H1 (cell line): ENCODE data around the gene DIP2B. TPM values are rescaled to one million over a fixed set of nuclear protein-coding genes. Genes with fewer than 3 reads are reported as not detected.

Experiments
- CTCF ChIA-PET: fragments of 300-600 bp; sonication (Branson Sonifier 250); formaldehyde crosslinking; loops from one replicate; lab custom pipeline; 2021; ENCODE audit not compliant: partially characterized antibody; lab: Charles Lee
- POLR2A ChIA-PET: fragments of 300-600 bp; sonication (Branson Sonifier 250); formaldehyde crosslinking; loops from one replicate; lab custom pipeline; 2021; ENCODE audit warnings: inconsistent platforms; ENCODE audit not compliant: partially characterized antibody; lab: Charles Lee
- DNase-seq, 2 experiments: peaks; one replicate each; pipeline versions ENCODE4 v3.0.0 to v3.0.0-alpha.2; 2010 to 2022; ENCODE audit warnings: low spot score in 2 of 2, low read depth in 1 of 2, mixed read lengths in 1 of 2
- FAIRE-seq: peaks from 2 replicates; lab custom pipeline; 2011; peaks lifted over from hg19 to GRCh38; lab: Jason Lieb, UNC
- H2AFZ ChIP-seq: 2 replicates; pipeline ENCODE4 v1.8.1; 2012; ENCODE audit warnings: low read length, inconsistent platforms
- H2AK5ac ChIP-seq: 2 replicates; pipeline ENCODE4 v1.6.1; 2013; ENCODE audit warnings: low read depth, low read length
- H2BK120ac ChIP-seq: replicated peaks from 2 replicates; pipeline ENCODE3; 2013; ENCODE audit warnings: low read depth, low read length, inconsistent platforms
- H2BK12ac ChIP-seq: 2 replicates; pipeline ENCODE4 v1.6.1; 2013; ENCODE audit warnings: low read depth, low read length
- H2BK15ac ChIP-seq: 2 replicates; pipeline ENCODE4 v1.6.1; 2013; ENCODE audit warnings: low read length
- H2BK20ac ChIP-seq: 2 replicates; pipeline ENCODE4 v1.6.1; 2013; ENCODE audit warnings: low read length
- H2BK5ac ChIP-seq: 2 replicates; pipeline ENCODE4 v1.6.1; 2013; ENCODE audit warnings: low read depth, low read length
- H3K14ac ChIP-seq: 2 replicates; pipeline ENCODE4 v1.6.1; 2013; ENCODE audit warnings: inconsistent platforms; ENCODE audit not compliant: insufficient read length
- H3K18ac ChIP-seq: 2 replicates; pipeline ENCODE4 v1.6.1; 2013; ENCODE audit warnings: low read length; ENCODE audit errors: extremely low read depth
- H3K23ac ChIP-seq: 2 replicates; pipeline ENCODE4 v1.6.1; 2013; ENCODE audit warnings: inconsistent platforms; ENCODE audit not compliant: insufficient read length
- H3K23me2 ChIP-seq: 2 replicates; pipeline ENCODE4 v1.6.1; 2013; ENCODE audit warnings: low read depth, low read length
- H3K27ac ChIP-seq: 2 replicates; pipeline ENCODE4 v1.6.1; 2011; ENCODE audit warnings: low read depth, low read length, inconsistent platforms
- H3K27me3 ChIP-seq, 4 experiments: replicated peaks in 1 of 4; 1 replicate in 1 of 4; 2 replicates in 3 of 4; pipeline versions ENCODE4 v1.6.1 to v1.8.1; 2011 to 2013; ENCODE audit warnings: low read length in 3 of 4, mild to moderate bottlenecking in 3 of 4, inconsistent platforms in 2 of 4, mixed read lengths in 2 of 4, moderate library complexity in 1 of 4; ENCODE audit not compliant: control insufficient read depth in 3 of 4, insufficient read depth in 3 of 4; ENCODE audit errors: extremely low read depth in 1 of 4
- H3K36me3 ChIP-seq, 4 experiments: 2 replicates each; pipeline versions ENCODE4 v1.6.1 to v1.8.1; 2011 to 2013; ENCODE audit warnings: mild to moderate bottlenecking in 4 of 4, low read length in 3 of 4, moderate library complexity in 2 of 4, control low read depth in 1 of 4, inconsistent platforms in 1 of 4; ENCODE audit not compliant: insufficient read depth in 4 of 4, control insufficient read depth in 2 of 4
- H3K4ac ChIP-seq: replicated peaks from 2 replicates; pipeline ENCODE3; 2013; ENCODE audit warnings: low read length, low read depth, mixed read lengths, inconsistent platforms; ENCODE audit not compliant: insufficient read length
- H3K4me1 ChIP-seq, 4 experiments: replicated peaks in 1 of 4; 1 replicate in 1 of 4; 2 replicates in 3 of 4; pipeline versions ENCODE4 v1.6.1 to v1.8.1; 2011 to 2013; ENCODE audit warnings: low read length in 3 of 4, inconsistent platforms in 2 of 4, mixed read lengths in 1 of 4; ENCODE audit not compliant: insufficient read depth in 4 of 4, control insufficient read depth in 3 of 4
- H3K4me2 ChIP-seq, 2 experiments: 2 replicates each; pipeline versions ENCODE4 v1.6.1 to v1.8.1; 2011 to 2013; ENCODE audit warnings: low read depth in 2 of 2, low read length in 2 of 2, control low read depth in 1 of 2, inconsistent platforms in 1 of 2, mild to moderate bottlenecking in 1 of 2; ENCODE audit not compliant: insufficient read depth in 1 of 2
- H3K4me3 ChIP-seq, 4 experiments: fragments of 200-600, 300-600 bp in 1 of 4; sonication (generic), shearing (Covaris generic), sonication (Bioruptor Twin) in 1 of 4; 2 replicates each; pipeline versions ENCODE4 v1.5.1 to v1.8.1; 2011 to 2016; ENCODE audit warnings: low read length in 4 of 4, low read depth in 3 of 4, control low read depth in 2 of 4, inconsistent platforms in 2 of 4, mild to moderate bottlenecking in 2 of 4, mixed read lengths in 1 of 4, moderate library complexity in 1 of 4; ENCODE audit not compliant: insufficient read depth in 2 of 4; ENCODE audit errors: extremely low read depth in 1 of 4
- H3K56ac ChIP-seq: replicated peaks from 2 replicates; pipeline ENCODE3; 2013; ENCODE audit warnings: low read depth, mild to moderate bottlenecking, mixed read lengths, low read length, inconsistent platforms; ENCODE audit not compliant: insufficient read length
- H3K79me1 ChIP-seq: 2 replicates; pipeline ENCODE4 v1.6.1; 2013; ENCODE audit warnings: low read depth, low read length, control low read depth
- H3K79me2 ChIP-seq, 2 experiments: 2 replicates each; pipeline versions ENCODE4 v1.6.1 to v1.8.1; 2012 to 2013; ENCODE audit warnings: low read length in 2 of 2, mild to moderate bottlenecking in 2 of 2, inconsistent platforms in 1 of 2; ENCODE audit not compliant: insufficient read depth in 2 of 2, control insufficient read depth in 1 of 2
- H3K9ac ChIP-seq, 4 experiments: replicated peaks in 1 of 4; 1 replicate in 1 of 4; 2 replicates in 3 of 4; pipeline versions ENCODE4 v1.6.1 to v1.8.1; 2011 to 2013; ENCODE audit warnings: low read depth in 3 of 4, low read length in 3 of 4, control low read depth in 2 of 4, mild to moderate bottlenecking in 2 of 4, moderate library complexity in 2 of 4, inconsistent platforms in 1 of 4; ENCODE audit errors: extremely low read depth in 1 of 4
- H3K9me3 ChIP-seq, 2 experiments: 2 replicates each; pipeline versions ENCODE4 v1.6.1 to v1.8.1; 2012 to 2013; ENCODE audit warnings: mild to moderate bottlenecking in 2 of 2, moderate library complexity in 2 of 2, control low read depth in 1 of 2, inconsistent platforms in 1 of 2, low read depth in 1 of 2, low read length in 1 of 2, mixed read lengths in 1 of 2; ENCODE audit not compliant: insufficient read depth in 2 of 2
- H4K20me1 ChIP-seq, 2 experiments: replicated peaks in 1 of 2; 2 replicates each; pipeline versions ENCODE3 to v1.8.1; 2011 to 2013; ENCODE audit warnings: inconsistent platforms in 2 of 2, low read length in 2 of 2, mild to moderate bottlenecking in 1 of 2; ENCODE audit not compliant: insufficient read depth in 2 of 2, control insufficient read depth in 1 of 2
- H4K5ac ChIP-seq: 2 replicates; pipeline ENCODE4 v1.6.1; 2013; ENCODE audit warnings: low read length, low read depth, mixed read lengths, inconsistent platforms; ENCODE audit not compliant: insufficient read length
- H4K8ac ChIP-seq: 2 replicates; pipeline ENCODE4 v1.8.0; 2013; ENCODE audit warnings: mild to moderate bottlenecking, moderate library complexity, low read length, inconsistent platforms; ENCODE audit not compliant: insufficient read depth; ENCODE audit errors: extremely low read depth
- H4K91ac ChIP-seq: replicated peaks from 2 replicates; pipeline ENCODE3; 2013; ENCODE audit warnings: low read length, mixed read lengths, inconsistent platforms; ENCODE audit not compliant: insufficient read length
- CTCF ChIP-seq, 3 experiments: IDR thresholded peaks; 1 replicate in 2 of 3; 2 replicates in 1 of 3; pipeline versions ENCODE4 v1.5.1 to v1.6.1; 2011; ENCODE audit warnings: low read length in 3 of 3, mild to moderate bottlenecking in 3 of 3, inconsistent platforms in 2 of 3, low read depth in 1 of 3, moderate library complexity in 1 of 3; ENCODE audit not compliant: insufficient read depth in 1 of 3; ENCODE audit errors: control extremely low read depth in 1 of 3
- EP300 ChIP-seq, 2 experiments: IDR thresholded peaks; 1 replicate in 1 of 2; 2 replicates in 1 of 2; pipeline ENCODE4 v1.6.1; 2011 to 2012; ENCODE audit warnings: low read depth in 2 of 2, low read length in 2 of 2, mild to moderate bottlenecking in 2 of 2, borderline replicate concordance in 1 of 2, inconsistent platforms in 1 of 2, moderate library complexity in 1 of 2
- KDM1A ChIP-seq: fragments of 200-600, 300-600 bp; sonication (generic); IDR thresholded peaks from 2 replicates; pipeline ENCODE4 v1.7.1; 2016; ENCODE audit warnings: mild to moderate bottlenecking, low read length, borderline replicate concordance
- PHF8 ChIP-seq: fragments of 200-600 bp; sonication (generic); conservative IDR thresholded peaks from 2 replicates; pipeline ENCODE4 v1.7.1; 2012; ENCODE audit warnings: low read depth, mild to moderate bottlenecking, inconsistent platforms, low read length, moderate library complexity
- RAD21 ChIP-seq, 2 experiments: IDR thresholded peaks in 1 of 2; conservative IDR thresholded peaks in 1 of 2; 2 replicates each; pipeline ENCODE4 v1.6.1; 2011; ENCODE audit warnings: low read depth in 2 of 2, low read length in 2 of 2, improper control_type of control experiment in 1 of 2, inconsistent platforms in 1 of 2, mild to moderate bottlenecking in 1 of 2, moderate library complexity in 1 of 2
- SIX5 ChIP-seq: IDR thresholded peaks from 2 replicates; pipeline ENCODE4 v1.6.1; 2011; ENCODE audit warnings: mild to moderate bottlenecking, low read depth, low read length
- TAF1 ChIP-seq: IDR thresholded peaks from 2 replicates; pipeline ENCODE4 v1.6.1; 2011; ENCODE audit warnings: mild to moderate bottlenecking, low read depth, low read length
- ZNF274 ChIP-seq: IDR thresholded peaks from 2 replicates; pipeline ENCODE4 v1.7.0; 2012; ENCODE audit warnings: low read length, borderline replicate concordance; ENCODE audit errors: extremely low read depth
- WGBS, 2 experiments: shearing (Covaris generic) in 1 of 2; methylation state at CpG; one replicate each; pipeline versions ENCODE4 v1.1.6 to v1.1.7; 2013 to 2015; ENCODE audit warnings: low lambda C conversion rate in 2 of 2, mixed read lengths in 2 of 2, inconsistent platforms in 1 of 2, low coverage in 1 of 2, missing lambda C conversion rate in 1 of 2; ENCODE audit not compliant: insufficient replicate concordance in 2 of 2, insufficient coverage in 1 of 2, insufficient read length in 1 of 2; ENCODE audit errors: extremely low coverage in 1 of 2, missing lambda C conversion rate in 1 of 2; 5-methylcytosine and 5-hydroxymethylcytosine counted together
- polyA plus RNA-seq, 7 experiments: library from polyadenylated mRNA; depleted of rRNA in 3 of 7; stranded (reverse) in 5 of 7; unstranded in 2 of 7; fragments of >200 nt in 5 of 7; fragments of 200-250 nt in 2 of 7; gene quantifications; 1 replicate in 5 of 7; 2 replicates in 1 of 7; 4 replicates in 1 of 7; pipeline versions ENCODE4 v1.2.1 to v1.2.3, GENCODE V29; 2011 to 2013; ENCODE audit warnings: missing spikeins in 2 of 7, mixed read lengths in 2 of 7
- total RNA-seq: library from RNA; stranded (reverse); fragmentation: NEBNext Ultra II Directional; extraction: Animal tissue kit (Norgen Biotek cat#: 25700); gene quantifications from 2 replicates; pipeline ENCODE4 v1.2.1, GENCODE V29; 2021
- TF ChIP-seq, protein P1 (sequence below): IDR thresholded peaks from 2 replicates; pipeline ENCODE4 v1.6.1; 2012; ENCODE audit warnings: inconsistent platforms

DIP2B gene
- total and polyA plus RNA-seq, 2 of the 8 experiments (the other 6 are each of a cell fraction or from before 2014, with no cell fraction given): 11.1 to 29.6 TPM

- H3K18ac ChIP-seq: no peak overlapping the region
- no peak overlapping the region for H2BK5ac ChIP-seq
- 85% methylated on average over 5 of the region's 5 CpGs; no CpG with 5 or more reads in 1 of the 2 experiments for WGBS, 2 experiments
- H4K20me1 ChIP-seq: no peaks in the 10 kb centered on the region
- H2BK15ac ChIP-seq: no peak overlapping the region
- H2AK5ac ChIP-seq: no peak overlapping the region
- no peaks in the 10 kb centered on the region; a peak in 1 of 4 replicates for H3K79me2 ChIP-seq
- no peak overlapping the region for H3K56ac ChIP-seq
- H4K5ac ChIP-seq: no peak overlapping the region
- no peak overlapping the region for H3K4ac ChIP-seq
- H3K79me1 ChIP-seq: peaks cover 2% of the 10 kb centered on the region; the same call in 1 of the 2 replicates
- DNase-seq: no peak
- H2BK120ac ChIP-seq: no peak overlapping the region
- H3K9ac ChIP-seq: no peak overlapping the region
- no peak overlapping the region for H4K8ac ChIP-seq
- no peak overlapping the region for H3K23ac ChIP-seq
- no peak overlapping the region for H3K4me3 ChIP-seq
- H2BK12ac ChIP-seq: no peak overlapping the region
- H3K4me2 ChIP-seq: no peak overlapping the region
- H3K4me1 ChIP-seq: no peaks in the 10 kb centered on the region
- TF ChIP-seq SIX5 (no peak), TAF1 (no peak), RAD21 (IDR thresholded peaks at IDR 0.05 in 1 of 2, conservative IDR thresholded peaks at IDR 0.05 in 1 of 2; ENCODE audit: low read depth in 2 of 2, low read length in 2 of 2) (peak; percentile 41 to 57; a peak in 3 of 4 replicates), PHF8 (no peak), ZNF274 (no peak), CTCF (IDR thresholded peaks at IDR 0.05; ENCODE audit: control extremely low read depth in 1 of 3, insufficient read depth in 1 of 3, low read depth in 1 of 3, low read length in 3 of 3) (peak; percentile 38 to 50 (median 49)), KDM1A (no peak), EP300 (IDR thresholded peaks at IDR 0.05; ENCODE audit: borderline replicate concordance in 1 of 2, low read depth in 2 of 2, low read length in 2 of 2) (no peak)
- TF ChIP-seq, protein P1, sequence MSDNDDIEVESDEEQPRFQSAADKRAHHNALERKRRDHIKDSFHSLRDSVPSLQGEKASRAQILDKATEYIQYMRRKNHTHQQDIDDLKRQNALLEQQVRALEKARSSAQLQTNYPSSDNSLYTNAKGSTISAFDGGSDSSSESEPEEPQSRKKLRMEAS: 0 out of 2 replicates have a peak, but pooled peaks have one; percentile 23
- no peak overlapping the region for H3K27ac ChIP-seq
- no peak overlapping the region for H2BK20ac ChIP-seq
- ChIA-PET POLR2A (interaction anchor here (1.5 to 2.7 kb wide), 2 partner anchors 135 to 137 kb away, joined by 3 to 11 read pairs; partner anchors contain the start of gene DIP2B), CTCF (interaction anchor here (0.6 to 6.8 kb wide), 7 partner anchors 12 to 359 kb away, joined by 3 to 99 read pairs (median 3); partner anchors contain the start of gene DIP2B)
- FAIRE-seq: no peak
- H3K27me3 ChIP-seq: no peaks in the 10 kb centered on the region
- H3K9me3 ChIP-seq: no peaks in the 10 kb centered on the region
- H2AFZ ChIP-seq: no peak overlapping the region
- H3K14ac ChIP-seq: no peak overlapping the region
- no peaks in the 10 kb centered on the region; the same call in 1 of the 2 replicates for H3K23me2 ChIP-seq
- 0 out of 8 replicates have a peak, but pooled peaks cover 0 to 3% (median under 1%) of the 10 kb centered on the region in 4 experiments for H3K36me3 ChIP-seq
- H4K91ac ChIP-seq: no peak overlapping the region
Observed at GRCh38 chr12:50641566-50641965, 136.8 kb downstream of the DIP2B start.
